ENCODE data around the gene SLC29A2. TPM values are rescaled to one million over a fixed set of nuclear protein-coding genes. Genes with fewer than 3 reads are reported as not detected.
"Not testable (repeated sequence)": the region's sequence is repeated elsewhere in the genome, so short reads cannot be mapped to it uniquely, and the experiment has no call there.

Gene SLC29A2
- total RNA-seq, 2 experiments from 2014 or later: 10.0 to 11.1 TPM

- not testable (repeated sequence) for H3K4me3 Mint-ChIP-seq; ATAC-seq; DNase-seq; H3K27me3 Mint-ChIP-seq (ENCODE audit: low read depth); H3K9me3 Mint-ChIP-seq (ENCODE audit: insufficient read depth); H3K27ac Mint-ChIP-seq; H3K36me3 Mint-ChIP-seq (ENCODE audit: low read depth)
- peaks cover 15% of the 10 kb centered on the region for H3K4me1 Mint-ChIP-seq (ENCODE audit: low read depth)
- POLR2A ChIA-PET: interaction anchor here (1.2 kb wide), 1 partner anchor 12 kb away, joined by 4 read pairs; no protein-coding TSS in a partner anchor
- CTCF ChIA-PET: interaction anchor here (1.0 to 8.1 kb wide), 7 partner anchors 11 to 74 kb away, joined by 3 to 172 read pairs (median 9); partner anchors contain the start of genes B4GAT1 and BRMS1
These were observed 12.8 kb upstream of the SLC29A2 start for GRCh38 chr11:66384316-66384715.

DNA sequence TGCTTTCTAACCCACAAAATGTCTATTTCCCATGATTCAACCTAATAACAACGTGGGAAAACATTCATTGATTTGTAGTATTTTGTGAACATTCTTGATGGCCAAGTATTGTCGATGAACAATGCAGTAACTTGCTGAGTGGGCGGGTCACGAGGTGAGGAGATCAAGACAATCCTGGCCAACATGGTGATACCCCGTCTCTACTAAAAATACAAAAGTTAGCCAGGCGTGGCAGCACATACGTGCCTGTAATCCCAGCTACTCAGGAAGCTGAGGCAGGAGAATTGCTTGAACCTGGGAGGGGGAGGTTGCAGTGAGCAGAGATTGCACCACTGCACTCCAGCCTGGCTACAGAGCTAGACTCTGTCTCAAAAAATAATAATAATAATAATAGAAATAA, 8.7 kb upstream of the SLC29A2 start:
- H3K27ac Mint-ChIP-seq; H3K36me3 Mint-ChIP-seq (ENCODE audit: low read depth); POLR2A ChIA-PET; ATAC-seq; DNase-seq; H3K9me3 Mint-ChIP-seq (ENCODE audit: insufficient read depth); H3K4me1 Mint-ChIP-seq (ENCODE audit: low read depth); H3K4me3 Mint-ChIP-seq; H3K27me3 Mint-ChIP-seq (ENCODE audit: low read depth): not testable (repeated sequence)
- CTCF ChIA-PET: interaction anchor here (0.7 to 2.0 kb wide), 2 partner anchors 9 to 69 kb away, joined by 4 to 15 read pairs; no protein-coding TSS in a partner anchor

DNA sequence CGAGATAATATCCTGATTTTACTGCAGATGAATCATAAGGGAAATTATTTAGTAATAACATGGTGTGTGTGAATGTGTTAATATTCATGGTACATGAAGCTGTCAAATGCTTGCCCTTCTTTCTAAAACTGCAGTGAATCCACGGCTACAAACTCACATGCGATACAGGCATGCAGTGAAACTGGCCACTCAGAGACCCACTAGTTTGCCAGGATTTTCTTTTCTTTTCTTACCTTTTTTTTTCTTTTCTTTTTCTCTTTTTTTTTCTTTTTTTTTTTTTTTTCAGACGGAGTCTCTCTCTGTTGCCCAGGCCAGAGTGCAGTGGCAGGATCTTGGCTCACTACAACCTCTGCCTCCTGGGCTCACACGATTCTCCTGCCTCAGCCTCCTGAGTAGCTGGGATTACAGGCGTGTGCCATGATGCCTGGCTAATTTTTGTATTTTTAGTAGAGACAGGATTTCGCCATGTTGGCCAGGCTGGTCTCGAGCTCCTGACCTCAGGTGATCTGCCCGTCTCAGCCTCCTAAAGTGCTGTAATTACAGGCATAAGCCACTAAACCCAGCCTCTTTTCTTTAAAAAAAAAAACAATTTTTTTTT, 2.2 kb upstream of the SLC29A2 start:
- ATAC-seq; H3K4me3 Mint-ChIP-seq; H3K36me3 Mint-ChIP-seq (ENCODE audit: low read depth); H3K27me3 Mint-ChIP-seq (ENCODE audit: low read depth); POLR2A ChIA-PET; H3K27ac Mint-ChIP-seq; H3K9me3 Mint-ChIP-seq (ENCODE audit: insufficient read depth); DNase-seq: not testable (repeated sequence)
- CTCF ChIA-PET: interaction anchor here (1.3 to 5.0 kb wide), 4 partner anchors 9 to 35 kb away, joined by 3 to 49 read pairs (median 8); no protein-coding TSS in a partner anchor
- peaks cover 27% of the 10 kb centered on the region for H3K4me1 Mint-ChIP-seq (ENCODE audit: low read depth)

- Mint-ChIP-seq H3K9me3 (ENCODE audit: insufficient read depth) (no peaks in the 10 kb centered on the region), H3K27me3 (ENCODE audit: low read depth) (peaks cover 6% of the 10 kb centered on the region), H3K4me1 (ENCODE audit: low read depth) (peaks cover 27% of the 10 kb centered on the region), H3K4me3 (peak overlapping the region; percentile 1), H3K36me3 (ENCODE audit: low read depth) (peaks cover 3% of the 10 kb centered on the region), H3K27ac (no peak overlapping the region)
- ATAC-seq (no peak), DNase-seq (no peak)
- ChIA-PET CTCF (interaction anchor here (1.3 to 5.0 kb wide), 6 partner anchors 9 to 61 kb away, joined by 3 to 49 read pairs (median 12); partner anchors contain the start of gene B4GAT1), POLR2A (no interaction called here)
These were observed 1.7 kb upstream of the SLC29A2 start for GRCh38 chr11:66373265-66373664.

- ChIA-PET POLR2A (interaction anchor here (0.6 kb wide), 1 partner anchor 24 kb away, joined by 3 read pairs; the partner anchor contains the start of gene BRMS1), CTCF (interaction anchor here (3.5 to 4.7 kb wide), 2 partner anchors 20 to 58 kb away, joined by 28 to 37 read pairs; no protein-coding TSS in a partner anchor)
- Mint-ChIP-seq H3K4me1 (ENCODE audit: low read depth) (peaks cover 27% of the 10 kb centered on the region), H3K27ac (peak overlapping the region; percentile 67), H3K36me3 (ENCODE audit: low read depth) (peaks cover 3% of the 10 kb centered on the region), H3K4me3 (peak overlapping the region; percentile 51), H3K9me3 (ENCODE audit: insufficient read depth) (no peaks in the 10 kb centered on the region), H3K27me3 (ENCODE audit: low read depth) (no peaks in the 10 kb centered on the region)
- ATAC-seq (no peak), DNase-seq (no peak)
These were observed 2.3 kb downstream of the SLC29A2 start for GRCh38 chr11:66369073-66369894.

GRCh38 chr11:66368484-66368883, 3.1 kb downstream of the SLC29A2 start:
- H3K4me3 Mint-ChIP-seq: no peak overlapping the region
- no peaks in the 10 kb centered on the region for H3K27me3 Mint-ChIP-seq (ENCODE audit: low read depth)
- ATAC-seq (no peak), DNase-seq (no peak)
- no peak overlapping the region for H3K27ac Mint-ChIP-seq
- POLR2A ChIA-PET: interaction anchor here (0.6 kb wide), 1 partner anchor 12 kb away, joined by 3 read pairs; no protein-coding TSS in a partner anchor
- CTCF ChIA-PET: interaction anchor here (4.7 kb wide), 1 partner anchor 57 kb away, joined by 37 read pairs; no protein-coding TSS in a partner anchor
- H3K9me3 Mint-ChIP-seq (ENCODE audit: insufficient read depth): no peaks in the 10 kb centered on the region
- peaks cover 3% of the 10 kb centered on the region for H3K36me3 Mint-ChIP-seq (ENCODE audit: low read depth)
- peaks cover 25% of the 10 kb centered on the region for H3K4me1 Mint-ChIP-seq (ENCODE audit: low read depth)

DNA sequence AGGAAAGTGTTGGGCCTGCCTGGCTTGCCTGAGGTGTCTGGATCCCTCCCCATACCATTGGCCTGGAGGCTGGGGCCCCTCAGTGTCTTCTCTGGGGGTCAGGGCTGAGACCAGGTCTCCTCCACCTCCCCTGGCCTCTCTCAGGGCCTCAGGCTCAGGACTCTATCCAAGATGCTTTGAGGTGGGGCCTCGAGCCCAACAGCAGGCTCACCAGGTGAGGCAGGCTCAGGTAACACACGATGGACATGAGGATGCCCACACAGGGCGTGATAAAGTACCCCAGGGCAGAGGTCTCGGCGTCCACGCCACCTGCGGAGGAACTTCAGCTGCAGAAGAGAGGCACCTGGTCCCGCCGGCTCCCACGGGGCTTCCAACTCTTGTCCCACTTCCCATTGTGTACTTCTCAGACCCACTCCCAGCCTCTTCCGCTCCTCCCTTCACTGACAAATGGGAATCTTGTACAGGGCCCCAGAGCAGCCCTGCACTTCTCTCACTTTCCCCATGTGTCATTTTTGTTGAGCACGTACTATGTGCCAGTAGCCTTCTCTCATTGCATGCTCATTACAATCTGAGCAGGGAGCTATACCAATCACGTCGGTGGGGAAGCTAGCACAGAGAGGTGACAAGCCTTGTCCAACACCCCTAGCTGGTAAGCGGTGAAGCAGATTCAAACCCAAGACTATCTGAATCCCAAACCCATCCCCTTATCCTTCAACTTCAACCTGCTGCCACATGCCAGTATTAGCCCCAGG, 3.8 kb downstream of the SLC29A2 start:
- DNase-seq (no peak), ATAC-seq (no peak)
- H3K4me1 Mint-ChIP-seq (ENCODE audit: low read depth): peaks cover 19% of the 10 kb centered on the region
- H3K4me3 Mint-ChIP-seq: no peak overlapping the region
- POLR2A ChIA-PET: interaction anchor here (0.6 kb wide), 1 partner anchor 11 kb away, joined by 3 read pairs; no protein-coding TSS in a partner anchor
- H3K27me3 Mint-ChIP-seq (ENCODE audit: low read depth): no peaks in the 10 kb centered on the region
- H3K36me3 Mint-ChIP-seq (ENCODE audit: low read depth): peaks cover 3% of the 10 kb centered on the region
- no peak overlapping the region for H3K27ac Mint-ChIP-seq
- CTCF ChIA-PET: interaction anchor here (2.0 kb wide), 1 partner anchor 21 kb away, joined by 7 read pairs; no protein-coding TSS in a partner anchor
- no peaks in the 10 kb centered on the region for H3K9me3 Mint-ChIP-seq (ENCODE audit: insufficient read depth)

- ATAC-seq (no peak), DNase-seq (no peak)
- CTCF ChIA-PET: interaction anchor here (1.1 to 2.6 kb wide), 3 partner anchors 18 to 22 kb away, joined by 3 to 9 read pairs (median 7); no protein-coding TSS in a partner anchor
- H3K4me3 Mint-ChIP-seq: no peak overlapping the region
- POLR2A ChIA-PET: no interaction called here
- no peak overlapping the region for H3K27ac Mint-ChIP-seq
- H3K9me3 Mint-ChIP-seq (ENCODE audit: insufficient read depth): no peaks in the 10 kb centered on the region
- no peaks in the 10 kb centered on the region for H3K27me3 Mint-ChIP-seq (ENCODE audit: low read depth)
- peaks cover 13% of the 10 kb centered on the region for H3K4me1 Mint-ChIP-seq (ENCODE audit: low read depth)
- H3K36me3 Mint-ChIP-seq (ENCODE audit: low read depth): peaks cover 3% of the 10 kb centered on the region
These were observed 4.6 kb downstream of the SLC29A2 start for GRCh38 chr11:66366844-66367477.

DNA sequence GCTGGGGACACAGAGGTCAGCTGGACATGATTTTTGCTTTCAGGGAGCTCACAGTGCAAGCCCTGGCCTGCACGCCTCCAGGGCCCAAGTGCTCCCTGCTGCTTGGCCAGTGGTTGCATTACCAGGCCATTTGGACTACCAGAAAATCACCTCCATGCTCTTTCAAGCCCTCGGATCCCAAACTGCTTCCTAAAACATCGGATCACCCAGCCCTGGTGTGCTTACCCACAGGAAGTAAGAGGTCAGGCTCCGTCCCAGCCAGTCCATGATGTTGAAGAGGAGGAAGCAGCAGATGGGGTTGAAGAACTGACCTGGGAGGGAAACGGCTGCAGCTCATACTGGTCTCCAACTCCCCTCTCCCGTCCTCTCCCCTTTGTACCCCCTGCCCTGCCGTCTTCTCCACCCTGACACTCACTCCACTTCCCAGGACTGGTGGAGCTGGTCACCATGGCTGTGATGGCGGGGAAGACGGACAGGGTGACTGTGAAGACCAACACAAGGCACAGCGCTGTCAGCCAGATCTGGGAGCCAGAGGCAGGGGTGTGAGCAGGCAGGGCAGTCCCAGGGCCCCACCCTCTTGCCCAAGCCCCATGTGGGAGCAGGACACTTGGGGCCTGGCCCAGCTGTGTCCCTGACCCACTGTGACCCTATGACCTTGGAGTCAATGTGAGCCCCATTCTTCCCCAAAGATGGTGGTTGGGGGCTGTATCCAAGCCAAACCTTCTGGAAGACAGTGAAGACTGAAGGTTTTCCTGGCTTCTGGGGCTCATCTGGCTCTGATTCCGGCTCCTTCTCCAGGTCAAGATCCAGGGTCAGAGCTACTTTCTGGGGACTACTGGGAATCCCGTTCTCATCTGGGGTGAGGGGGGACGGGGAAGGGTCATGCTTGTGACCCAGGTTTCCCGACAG, 5.6 kb downstream of the SLC29A2 start:
- ATAC-seq (no peak), DNase-seq (no peak)
- no peaks in the 10 kb centered on the region for H3K27me3 Mint-ChIP-seq (ENCODE audit: low read depth)
- peaks cover 3% of the 10 kb centered on the region for H3K36me3 Mint-ChIP-seq (ENCODE audit: low read depth)
- peaks cover 12% of the 10 kb centered on the region for H3K4me1 Mint-ChIP-seq (ENCODE audit: low read depth)
- ChIA-PET POLR2A (interaction anchor here (0.8 to 0.9 kb wide), 2 partner anchors 9 to 23 kb away, joined by 3 read pairs; no protein-coding TSS in a partner anchor), CTCF (interaction anchor here (0.6 to 3.5 kb wide), 6 partner anchors 12 to 261 kb away, joined by 3 to 44 read pairs (median 5); partner anchors contain the start of genes B4GAT1 and BRMS1)
- no peak overlapping the region for H3K27ac Mint-ChIP-seq
- no peaks in the 10 kb centered on the region for H3K9me3 Mint-ChIP-seq (ENCODE audit: insufficient read depth)
- H3K4me3 Mint-ChIP-seq: no peak overlapping the region

DNA sequence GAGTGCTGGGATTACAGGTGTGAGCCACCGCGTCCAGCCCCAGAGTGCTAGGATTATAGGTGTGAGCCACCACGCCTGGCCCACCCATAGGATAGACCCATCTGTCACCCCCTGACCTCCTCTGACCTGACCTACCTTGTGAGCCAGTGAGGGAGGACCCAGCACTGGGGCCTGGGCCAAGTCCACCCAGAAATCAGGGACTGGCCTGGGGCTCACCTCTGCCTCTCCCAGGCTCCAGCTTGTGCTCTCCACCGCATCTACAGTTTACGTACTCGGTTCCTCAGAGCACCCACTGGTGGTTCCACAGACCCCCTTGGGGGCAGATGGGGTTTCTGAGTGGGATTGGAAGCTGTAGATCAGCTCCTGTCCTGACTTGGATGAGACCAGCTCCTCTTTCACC, 6.4 kb downstream of the SLC29A2 start:
- Mint-ChIP-seq H3K27ac (no peak overlapping the region), H3K4me3 (no peak overlapping the region), H3K36me3 (ENCODE audit: low read depth) (peaks cover 3% of the 10 kb centered on the region), H3K4me1 (ENCODE audit: low read depth) (peaks cover 7% of the 10 kb centered on the region), H3K9me3 (ENCODE audit: insufficient read depth) (no peaks in the 10 kb centered on the region), H3K27me3 (ENCODE audit: low read depth) (no peaks in the 10 kb centered on the region)
- ATAC-seq (no peak), DNase-seq (no peak)
- CTCF ChIA-PET: interaction anchor here (1.1 to 3.8 kb wide), 6 partner anchors 11 to 53 kb away, joined by 3 to 44 read pairs (median 12); partner anchors contain the start of genes B4GAT1 and BRMS1
- POLR2A ChIA-PET: interaction anchor here (0.8 to 0.9 kb wide), 2 partner anchors 8 to 24 kb away, joined by 3 read pairs; no protein-coding TSS in a partner anchor
